ENCODE measurements around the gene DHRSX.

DHRSX gene

GRCh38 chrX:2401201-2401589, 99.6 kb downstream of the DHRSX start:
- no peak for TF ChIP-seq MAX (IDR thresholded peaks at IDR 0.05; ENCODE audit: low read depth, low read length)
- TF ChIP-seq MYC (IDR thresholded peaks at IDR 0.05; ENCODE audit: low read depth, low read length): no peak
- no peak for TF ChIP-seq POLR2A (IDR thresholded peaks at IDR 0.05; ENCODE audit: extremely low read depth, insufficient read length)
- TF ChIP-seq CTCF (IDR thresholded peaks at IDR 0.05; ENCODE audit: low read depth, low read length): no peak
- no peak overlapping the region for H3K4me3 ChIP-seq (ENCODE audit: low read depth, low read length)
- DNase-seq (ENCODE audit: low read depth): no peak

- no peak for DNase-seq (ENCODE audit: low read depth)
- H3K4me3 ChIP-seq (ENCODE audit: low read depth, low read length): no peak overlapping the region
- no peak for TF ChIP-seq POLR2A (IDR thresholded peaks at IDR 0.05; ENCODE audit: extremely low read depth, insufficient read length)
- TF ChIP-seq CTCF (IDR thresholded peaks at IDR 0.05; ENCODE audit: low read depth, low read length): no peak
- no peak for TF ChIP-seq MYC (IDR thresholded peaks at IDR 0.05; ENCODE audit: low read depth, low read length)
- TF ChIP-seq MAX (IDR thresholded peaks at IDR 0.05; ENCODE audit: low read depth, low read length): no peak
Observed at GRCh38 chrX:2398064-2398656, 102.6 kb downstream of the DHRSX start.

GRCh38 chrX:2397229-2398063, 103.3 kb downstream of the DHRSX start:
- no peak for TF ChIP-seq CTCF (IDR thresholded peaks at IDR 0.05; ENCODE audit: low read depth, low read length)
- no peak for TF ChIP-seq MYC (IDR thresholded peaks at IDR 0.05; ENCODE audit: low read depth, low read length)
- TF ChIP-seq POLR2A (IDR thresholded peaks at IDR 0.05; ENCODE audit: extremely low read depth, insufficient read length): no peak
- TF ChIP-seq MAX (IDR thresholded peaks at IDR 0.05; ENCODE audit: low read depth, low read length): no peak
- DNase-seq (ENCODE audit: low read depth): no peak
- no peak overlapping the region for H3K4me3 ChIP-seq (ENCODE audit: low read depth, low read length)

GRCh38 chrX:2395261-2395992, 105.3 kb downstream of the DHRSX start:
- no peak overlapping the region for H3K4me3 ChIP-seq (ENCODE audit: low read depth, low read length)
- TF ChIP-seq MAX (IDR thresholded peaks at IDR 0.05; ENCODE audit: low read depth, low read length): no peak
- no peak for TF ChIP-seq POLR2A (IDR thresholded peaks at IDR 0.05; ENCODE audit: extremely low read depth, insufficient read length)
- TF ChIP-seq MYC (IDR thresholded peaks at IDR 0.05; ENCODE audit: low read depth, low read length): no peak
- no peak for TF ChIP-seq CTCF (IDR thresholded peaks at IDR 0.05; ENCODE audit: low read depth, low read length)
- DNase-seq (ENCODE audit: low read depth): no peak

GRCh38 chrX:2391869-2392606, 108.7 kb downstream of the DHRSX start:
- no peak overlapping the region for H3K4me3 ChIP-seq (ENCODE audit: low read depth, low read length)

More at GRCh38 chrX:2391869-2392606, 108.7 kb downstream of the DHRSX start:
- TF ChIP-seq POLR2A (IDR thresholded peaks at IDR 0.05; ENCODE audit: extremely low read depth, insufficient read length) (no peak), MYC (IDR thresholded peaks at IDR 0.05; ENCODE audit: low read depth, low read length) (no peak), MAX (IDR thresholded peaks at IDR 0.05; ENCODE audit: low read depth, low read length) (no peak), CTCF (IDR thresholded peaks at IDR 0.05; ENCODE audit: low read depth, low read length) (no peak)
- no peak for DNase-seq (ENCODE audit: low read depth)

All from NB4 (cell line).